A549 (cell line): ENCODE results near the gene C19orf33. TPM values are rescaled to one million over a fixed set of nuclear protein-coding genes. Genes with fewer than 3 reads are reported as not detected.

Source experiments
- ATAC-seq, 2 experiments: fragments of 200-7000 bp in 1 of 2; fragments of >200 bp in 1 of 2; cut with Nextera tagmentation in 1 of 2; cut with Tn5 transposase in 1 of 2; 3 replicates each; pipeline versions ENCODE4 v1.8.0 to v1.9.1; 2018 to 2020; ENCODE audit warnings: mild to moderate bottlenecking in 1 of 2, moderate library complexity in 1 of 2
- CTCF ChIA-PET: fragments of 300-600 bp; sonication (Branson Sonifier 250); formaldehyde crosslinking; extraction: SDS; loops from one replicate; lab custom pipeline; 2021; ENCODE audit warnings: antibody characterized with exemption, inconsistent platforms; lab: Yijun Ruan, JAX
- POLR2A ChIA-PET: fragments of 350-600 bp; formaldehyde crosslinking; extraction: SDS; loops from one replicate; lab custom pipeline; 2021; ENCODE audit warnings: antibody characterized with exemption, inconsistent platforms; lab: Yijun Ruan, JAX
- DNase-seq, 2 experiments: peaks; one replicate each; pipeline versions ENCODE4 v3.0.0 to v3.0.0-alpha.2; 2011 to 2016; ENCODE audit warnings: low read depth in 1 of 2, low spot score in 1 of 2
- FAIRE-seq: peaks from 2 replicates; lab custom pipeline; 2011; peaks lifted over from hg19 to GRCh38; lab: Jason Lieb, UNC
- H3K27ac ChIP-seq, 2 experiments: fragments of >200 bp; sonication (Bioruptor Twin); formaldehyde crosslinking; 3 replicates each; pipeline ENCODE4 v1.5.1; 2016 to 2017
- H3K4me1 ChIP-seq: fragments of >200 bp; sonication (Bioruptor Twin); formaldehyde crosslinking; 3 replicates; pipeline ENCODE4 v1.6.1; 2016
- H3K4me2 ChIP-seq: fragments of >200 bp; sonication (Bioruptor Twin); formaldehyde crosslinking; 3 replicates; pipeline ENCODE4 v1.6.1; 2016
- H3K4me3 ChIP-seq: fragments of >200 bp; sonication (Bioruptor Twin); formaldehyde crosslinking; 3 replicates; pipeline ENCODE4 v1.5.1; 2016
- H3K9me3 ChIP-seq: fragments of >200 bp; sonication (Bioruptor Twin); formaldehyde crosslinking; 3 replicates; pipeline ENCODE4 v1.6.1; 2016
- CBX8 ChIP-seq: fragments of 200-600 bp; sonication (generic); IDR thresholded peaks from 2 replicates; pipeline ENCODE4 v1.6.1; 2016
- CHD4 ChIP-seq: fragments of 200-600 bp; sonication (generic); IDR thresholded peaks from 2 replicates; pipeline ENCODE4 v1.6.1; 2016; ENCODE audit warnings: antibody characterized with exemption, mild to moderate bottlenecking, borderline replicate concordance
- EHMT2 ChIP-seq: fragments of 200-600 bp; sonication (generic); IDR thresholded peaks from 2 replicates; pipeline ENCODE4 v1.6.1; 2016; ENCODE audit warnings: antibody characterized with exemption, low read depth, mild to moderate bottlenecking, moderate library complexity
- EP300 ChIP-seq, 2 experiments: fragments of >200 bp; sonication (Bioruptor Twin); formaldehyde crosslinking; IDR thresholded peaks; 2 replicates in 1 of 2; 3 replicates in 1 of 2; pipeline ENCODE4 v1.6.1; 2016 to 2017
- FOSB ChIP-seq: fragments of 250-450 bp; sonication (Bioruptor Pico); IDR thresholded peaks from 2 replicates; pipeline ENCODE4 v1.5.0; 2020; ENCODE audit warnings: mild to moderate bottlenecking, moderate library complexity
- FOXS1 ChIP-seq: fragments of 250-450 bp; sonication (Bioruptor Pico); IDR thresholded peaks from 2 replicates; pipeline ENCODE4 v1.5.0; 2020; ENCODE audit warnings: mild to moderate bottlenecking, moderate library complexity
- HOXA7 ChIP-seq: fragments of 250-450 bp; sonication (Bioruptor Pico); IDR thresholded peaks from 2 replicates; pipeline ENCODE4 v1.5.0; 2020; ENCODE audit warnings: mild to moderate bottlenecking, moderate library complexity
- HOXB13 ChIP-seq: fragments of 250-450 bp; sonication (Bioruptor Pico); IDR thresholded peaks from 2 replicates; pipeline ENCODE4 v1.5.0; 2020; ENCODE audit warnings: low read depth, mild to moderate bottlenecking, moderate library complexity
- HOXB5 ChIP-seq: fragments of 250-450 bp; sonication (Bioruptor Pico); IDR thresholded peaks from 2 replicates; pipeline ENCODE4 v1.5.0; 2020; ENCODE audit warnings: mild to moderate bottlenecking, moderate library complexity
- MAFK ChIP-seq: fragments of 450-650 bp; IDR thresholded peaks from 2 replicates; pipeline ENCODE4 v1.6.1; 2014; ENCODE audit not compliant: partially characterized antibody
- NPAS2 ChIP-seq: fragments of 250-450 bp; sonication (Bioruptor Pico); IDR thresholded peaks from 2 replicates; pipeline ENCODE4 v1.8.0; 2022; ENCODE audit warnings: mild to moderate bottlenecking, moderate library complexity, borderline replicate concordance
- NR3C1 ChIP-seq: fragments of >200 bp; sonication (Bioruptor Twin); formaldehyde crosslinking; IDR thresholded peaks from 3 replicates; pipeline ENCODE4 v1.6.1; 2017
- PHF8 ChIP-seq: fragments of 200-600 bp; sonication (generic); IDR thresholded peaks from 2 replicates; pipeline ENCODE4 v1.6.1; 2016; ENCODE audit warnings: low read depth, mild to moderate bottlenecking, antibody characterized with exemption, moderate library complexity, borderline replicate concordance
- POLR2A ChIP-seq: IDR thresholded peaks from 2 replicates; pipeline ENCODE4 v1.6.1; 2012; ENCODE audit warnings: mild to moderate bottlenecking, low read length
- RARB ChIP-seq: fragments of 250-450 bp; sonication (Bioruptor Pico); IDR thresholded peaks from 2 replicates; pipeline ENCODE4 v1.8.0; 2021; ENCODE audit warnings: mild to moderate bottlenecking, moderate library complexity
- RCOR1 ChIP-seq: fragments of 150-350 bp; IDR thresholded peaks from 2 replicates; pipeline ENCODE4 v1.6.1; 2014; ENCODE audit warnings: antibody characterized with exemption, low read length, low read depth
- RNF2 ChIP-seq: fragments of 200-600 bp; sonication (generic); IDR thresholded peaks from 2 replicates; pipeline ENCODE4 v1.6.1; 2016; ENCODE audit warnings: low read depth, mild to moderate bottlenecking, antibody characterized with exemption, moderate library complexity, borderline replicate concordance
- SMC3 ChIP-seq: fragments of >200 bp; sonication (Bioruptor Twin); formaldehyde crosslinking; IDR thresholded peaks from 3 replicates; pipeline ENCODE4 v1.6.1; 2018; ENCODE audit warnings: inconsistent platforms
- TFCP2L1 ChIP-seq: fragments of 250-450 bp; sonication (Bioruptor Pico); IDR thresholded peaks from 2 replicates; pipeline ENCODE4 v1.5.0; 2021; ENCODE audit warnings: mild to moderate bottlenecking
- TP53 ChIP-seq: fragments of 250-450 bp; sonication (Bioruptor Pico); IDR thresholded peaks from 2 replicates; pipeline ENCODE4 v1.5.0; 2021; ENCODE audit warnings: mild to moderate bottlenecking, moderate library complexity
- ZC3H11A ChIP-seq: fragments of 450-650 bp; IDR thresholded peaks from 2 replicates; pipeline ENCODE4 v1.6.1; 2014; ENCODE audit warnings: antibody characterized with exemption, mild to moderate bottlenecking
- WGBS: methylation state at CpG from one replicate; pipeline ENCODE4 v1.1.6; 2017; ENCODE audit errors: missing lambda C conversion rate; 5-methylcytosine and 5-hydroxymethylcytosine counted together
- polyA plus RNA-seq, 4 experiments: library from polyadenylated mRNA; depleted of rRNA in 3 of 4; stranded (reverse); fragments of >200 nt; fragmentation: RNase III in 1 of 4; extraction: RNeasy Plus Mini Kit Qiagen cat#74134 plus additional on column Dnase treatment in 1 of 4; gene quantifications; 2 replicates in 3 of 4; 3 replicates in 1 of 4; pipeline ENCODE4 v1.2.3, GENCODE V29; 2011 to 2017
- TF ChIP-seq, protein P1 (sequence below): fragments of 450-650 bp; IDR thresholded peaks from 2 replicates; pipeline ENCODE4 v1.6.1; 2014; ENCODE audit warnings: antibody characterized with exemption
- TF ChIP-seq, protein P2 (sequence below): fragments of >200 bp; sonication (Bioruptor Twin); formaldehyde crosslinking; IDR thresholded peaks from 2 replicates; pipeline ENCODE4 v1.6.1; 2016
- TF ChIP-seq, protein P3 (sequence below): fragments of >200 bp; sonication (Bioruptor Twin); formaldehyde crosslinking; IDR thresholded peaks from 3 replicates; pipeline ENCODE4 v1.5.1; 2016

Gene C19orf33
- polyA plus RNA-seq, 2 of the 4 experiments (the other 2 are of a cell fraction) = 302 to 489 TPM

DNA sequence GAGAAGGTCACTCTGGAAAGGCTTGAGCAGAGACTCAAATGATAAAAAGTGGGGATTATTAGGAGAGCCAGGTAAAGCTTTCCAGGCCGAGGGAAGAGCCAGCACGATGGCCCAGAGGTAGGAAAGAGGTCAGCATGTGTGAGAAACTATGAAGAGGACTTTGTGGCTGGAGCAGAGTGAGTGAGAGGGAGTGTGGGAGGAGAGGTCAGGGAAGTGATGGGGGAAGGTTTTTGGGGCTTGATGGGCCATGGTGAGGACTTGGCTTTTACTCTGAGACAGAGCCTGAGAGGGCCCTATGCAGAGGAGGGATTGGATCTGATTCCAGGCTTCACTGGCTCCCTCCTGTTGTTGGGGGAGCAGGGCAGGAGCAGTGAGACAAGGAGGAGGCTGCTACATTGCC, 36.9 kb downstream of the C19orf33 start:
- 81% methylated on average over 2 of the region's 2 CpGs for WGBS
- POLR2A ChIA-PET = no interaction called here

DNA sequence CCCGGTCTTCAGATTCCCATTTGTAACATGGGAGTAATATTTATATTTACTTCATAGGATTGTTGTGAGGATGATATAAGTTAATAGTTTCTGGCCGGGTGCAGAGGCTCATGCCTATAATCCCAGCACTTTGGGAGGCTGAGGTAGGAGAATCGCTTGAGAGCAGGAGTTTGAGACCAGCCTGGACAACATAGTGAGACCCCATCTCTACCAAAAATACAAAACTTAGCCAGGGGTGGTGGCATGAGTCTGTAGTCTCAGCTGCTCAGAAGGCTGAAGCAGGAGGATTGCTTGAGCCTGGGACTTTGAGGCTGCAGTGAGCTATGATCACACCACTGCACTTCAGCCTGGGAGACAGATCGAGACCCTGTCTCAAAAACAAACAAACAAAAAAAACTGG, 42.8 kb downstream of the C19orf33 start:
- TF ChIP-seq CHD4 (no peak), RNF2 (no peak), NPAS2 (CRISPR knock-in tag) (no peak), CBX8 (no peak), MAFK (no peak), RARB (CRISPR knock-in tag) (no peak), PHF8 (no peak), HOXB13 (CRISPR knock-in tag) (no peak), SMC3 (no peak)
- TF ChIP-seq, protein P1, sequence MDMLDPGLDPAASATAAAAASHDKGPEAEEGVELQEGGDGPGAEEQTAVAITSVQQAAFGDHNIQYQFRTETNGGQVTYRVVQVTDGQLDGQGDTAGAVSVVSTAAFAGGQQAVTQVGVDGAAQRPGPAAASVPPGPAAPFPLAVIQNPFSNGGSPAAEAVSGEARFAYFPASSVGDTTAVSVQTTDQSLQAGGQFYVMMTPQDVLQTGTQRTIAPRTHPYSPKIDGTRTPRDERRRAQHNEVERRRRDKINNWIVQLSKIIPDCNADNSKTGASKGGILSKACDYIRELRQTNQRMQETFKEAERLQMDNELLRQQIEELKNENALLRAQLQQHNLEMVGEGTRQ = no peak
- TF ChIP-seq, protein P2, sequence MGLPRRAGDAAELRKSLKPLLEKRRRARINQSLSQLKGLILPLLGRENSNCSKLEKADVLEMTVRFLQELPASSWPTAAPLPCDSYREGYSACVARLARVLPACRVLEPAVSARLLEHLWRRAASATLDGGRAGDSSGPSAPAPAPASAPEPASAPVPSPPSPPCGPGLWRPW = no peak

More for the DNA sequence above, 36.9 kb downstream of the C19orf33 start:
- Histone ChIP-seq H3K4me2 (no peak overlapping the region), H3K9me3 (no peaks in the 10 kb centered on the region), H3K4me3 (no peak overlapping the region), H3K27ac (no peak overlapping the region), H3K4me1 (peaks cover 5% of the 10 kb centered on the region; the same call in 2 of the 3 replicates)
- ATAC-seq = no peak
- no peak for TF ChIP-seq RCOR1
- FAIRE-seq = no peak
- CTCF ChIA-PET = interaction anchor here (0.6 to 2.6 kb wide), 8 partner anchors 19 to 442 kb away, joined by 3 to 14 read pairs (median 5); partner anchors contain the start of genes FAM98C and PPP1R14A
- no peak for DNase-seq

DNA sequence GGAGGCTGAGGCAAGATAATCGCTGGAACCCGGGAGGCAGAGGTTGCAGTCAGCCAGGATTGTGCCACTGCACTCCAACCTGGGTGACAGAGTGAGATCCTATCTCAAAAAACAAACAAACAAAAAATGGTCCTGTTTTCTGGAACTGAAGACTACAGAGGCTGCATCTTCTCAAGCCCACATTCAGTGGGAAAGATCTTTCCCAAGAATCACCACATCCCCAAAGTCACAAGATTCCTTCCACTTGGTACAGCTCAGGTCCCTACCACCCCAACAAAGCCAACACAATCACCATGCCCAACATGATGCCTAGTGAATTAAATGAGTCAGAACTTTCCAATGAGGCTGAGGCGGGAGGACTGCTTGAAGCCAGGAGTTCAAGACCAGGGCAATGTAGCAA, 46.8 kb downstream of the C19orf33 start:
- DNase-seq = no peak
- POLR2A ChIA-PET = interaction anchor here (2.1 kb wide), 1 partner anchor 23 kb away, joined by 7 read pairs; the partner anchor contains the start of gene PSMD8
- 64% methylated on average over 3 of the region's 3 CpGs for WGBS
- no peak for FAIRE-seq
- Histone ChIP-seq H3K27ac (no peak overlapping the region), H3K9me3 (no peaks in the 10 kb centered on the region), H3K4me1 (no peaks in the 10 kb centered on the region)
- CTCF ChIA-PET = interaction anchor here (0.7 to 3.0 kb wide), 8 partner anchors 8 to 117 kb away, joined by 3 to 16 read pairs (median 3); partner anchors contain the start of genes CATSPERG and FAM98C
- no peak for ATAC-seq
- TF ChIP-seq EP300 (IDR thresholded peaks at IDR 0.05) = no peak
- no peak for TF ChIP-seq RNF2
- no peak for TF ChIP-seq NPAS2 (CRISPR knock-in tag)
- no peak for TF ChIP-seq FOSB
- TF ChIP-seq EHMT2 = no peak
- no peak for TF ChIP-seq RARB (CRISPR knock-in tag)
- TF ChIP-seq TFCP2L1 (CRISPR knock-in tag) = no peak
- no peak for TF ChIP-seq HOXA7 (CRISPR knock-in tag)
- TF ChIP-seq FOXS1 (CRISPR knock-in tag) = no peak
- TF ChIP-seq HOXB5 (CRISPR knock-in tag) = no peak
- TF ChIP-seq, protein P3, sequence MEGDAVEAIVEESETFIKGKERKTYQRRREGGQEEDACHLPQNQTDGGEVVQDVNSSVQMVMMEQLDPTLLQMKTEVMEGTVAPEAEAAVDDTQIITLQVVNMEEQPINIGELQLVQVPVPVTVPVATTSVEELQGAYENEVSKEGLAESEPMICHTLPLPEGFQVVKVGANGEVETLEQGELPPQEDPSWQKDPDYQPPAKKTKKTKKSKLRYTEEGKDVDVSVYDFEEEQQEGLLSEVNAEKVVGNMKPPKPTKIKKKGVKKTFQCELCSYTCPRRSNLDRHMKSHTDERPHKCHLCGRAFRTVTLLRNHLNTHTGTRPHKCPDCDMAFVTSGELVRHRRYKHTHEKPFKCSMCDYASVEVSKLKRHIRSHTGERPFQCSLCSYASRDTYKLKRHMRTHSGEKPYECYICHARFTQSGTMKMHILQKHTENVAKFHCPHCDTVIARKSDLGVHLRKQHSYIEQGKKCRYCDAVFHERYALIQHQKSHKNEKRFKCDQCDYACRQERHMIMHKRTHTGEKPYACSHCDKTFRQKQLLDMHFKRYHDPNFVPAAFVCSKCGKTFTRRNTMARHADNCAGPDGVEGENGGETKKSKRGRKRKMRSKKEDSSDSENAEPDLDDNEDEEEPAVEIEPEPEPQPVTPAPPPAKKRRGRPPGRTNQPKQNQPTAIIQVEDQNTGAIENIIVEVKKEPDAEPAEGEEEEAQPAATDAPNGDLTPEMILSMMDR = no peak
- no peak for TF ChIP-seq ZC3H11A
- TF ChIP-seq NR3C1 = no peak
- TF ChIP-seq TP53 = no peak
- TF ChIP-seq POLR2A = no peak
- TF ChIP-seq, all 56 proteins: peak for 0
- H3K4me3 ChIP-seq = no peak overlapping the region
- H3K4me2 ChIP-seq = no peak overlapping the region

More for the DNA sequence above, 42.8 kb downstream of the C19orf33 start:
- Histone ChIP-seq H3K9me3 (no peaks in the 10 kb centered on the region), H3K4me3 (no peak overlapping the region), H3K4me1 (no peaks in the 10 kb centered on the region), H3K27ac (no peak overlapping the region), H3K4me2 (no peak overlapping the region)
- POLR2A ChIA-PET = no interaction called here
- DNase-seq = no peak
- CTCF ChIA-PET = interaction anchor here (0.6 to 3.2 kb wide), 14 partner anchors 11 to 444 kb away, joined by 3 to 15 read pairs (median 4); partner anchors contain the start of genes FAM98C, PPP1R14A and PSMD8
- no peak for ATAC-seq
- no peak for FAIRE-seq
- WGBS = 75% methylated on average over 4 of the region's 4 CpGs
